HepG2 (cell line): ENCODE results near the gene CTNNBIP1. TPM values are rescaled to one million over a fixed set of nuclear protein-coding genes. Genes with fewer than 3 reads are reported as not detected.
A peak's percentile ranks its signal among the peaks of the same experiment; 100 is the strongest.

ENCODE experiments used
- ARNT2 ChIP-seq: sonication (generic); formaldehyde crosslinking; IDR thresholded peaks from 2 replicates; pipeline ENCODE4 v1.8.0; 2022; ENCODE audit warnings: mild to moderate bottlenecking, low read depth, missing genetic modification reagents, moderate library complexity
- HNF1A ChIP-seq, 2 experiments: sonication (generic) in 1 of 2; formaldehyde crosslinking in 1 of 2; IDR thresholded peaks; 2 replicates each; pipeline versions ENCODE4 v1.4.0 to v1.6.1; 2016 to 2020; ENCODE audit warnings: borderline replicate concordance in 1 of 2, low read depth in 1 of 2, mild to moderate bottlenecking in 1 of 2, missing genetic modification reagents in 1 of 2
- HNF4G ChIP-seq, 2 experiments: sonication (generic) in 1 of 2; formaldehyde crosslinking in 1 of 2; IDR thresholded peaks; 2 replicates each; pipeline versions ENCODE4 v1.4.0 to v1.6.1; 2011 to 2020; ENCODE audit warnings: borderline replicate concordance in 2 of 2, low read depth in 2 of 2, mild to moderate bottlenecking in 2 of 2, low read length in 1 of 2, missing genetic modification reagents in 1 of 2, moderate library complexity in 1 of 2
- ISL2 ChIP-seq: sonication (generic); formaldehyde crosslinking; IDR thresholded peaks from 2 replicates; pipeline ENCODE4 v1.5.0; 2020; ENCODE audit warnings: missing genetic modification reagents
- MYNN ChIP-seq: sonication (generic); formaldehyde crosslinking; IDR thresholded peaks from 2 replicates; pipeline ENCODE4 v1.4.0; 2020; ENCODE audit warnings: mild to moderate bottlenecking, low read depth, missing genetic modification reagents
- PRPF4 ChIP-seq: fragments of 200-400 bp; formaldehyde crosslinking; IDR thresholded peaks from 2 replicates; pipeline ENCODE4 v1.6.1; 2016; ENCODE audit warnings: low read length, low read depth; ENCODE audit not compliant: poor library complexity, severe bottlenecking
- SP5 ChIP-seq: IDR thresholded peaks from 2 replicates; pipeline ENCODE4 v1.6.1; 2016; ENCODE audit warnings: low read depth, borderline replicate concordance
- SRY ChIP-seq: sonication (generic); formaldehyde crosslinking; IDR thresholded peaks from 2 replicates; pipeline ENCODE4 v1.8.0; 2022; ENCODE audit warnings: mild to moderate bottlenecking, missing genetic modification reagents
- STAG1 ChIP-seq: sonication (generic); formaldehyde crosslinking; IDR thresholded peaks from 2 replicates; pipeline ENCODE4 v1.4.0; 2020; ENCODE audit warnings: missing genetic modification reagents
- THAP8 ChIP-seq: sonication (generic); formaldehyde crosslinking; IDR thresholded peaks from 2 replicates; pipeline ENCODE4 v1.5.1; 2020; ENCODE audit warnings: missing genetic modification reagents, mild to moderate bottlenecking, borderline replicate concordance
- ZEB1 ChIP-seq: IDR thresholded peaks from 2 replicates; pipeline ENCODE4 v1.6.1; 2012; ENCODE audit warnings: mild to moderate bottlenecking, low read depth, inconsistent platforms; ENCODE audit not compliant: insufficient replicate concordance
- ZNF143 ChIP-seq: sonication (generic); formaldehyde crosslinking; IDR thresholded peaks from 2 replicates; pipeline ENCODE4 v1.4.0; 2020; ENCODE audit warnings: missing genetic modification reagents
- ZNF253 ChIP-seq: sonication (generic); formaldehyde crosslinking; IDR thresholded peaks from 2 replicates; pipeline ENCODE4 v1.8.0; 2022; ENCODE audit warnings: mild to moderate bottlenecking, missing genetic modification reagents, borderline replicate concordance
- ZNF646 ChIP-seq: sonication (generic); formaldehyde crosslinking; IDR thresholded peaks from 2 replicates; pipeline ENCODE4 v1.9.0; 2021; ENCODE audit warnings: mild to moderate bottlenecking, missing genetic modification reagents
- ZSCAN22 ChIP-seq: sonication (generic); formaldehyde crosslinking; IDR thresholded peaks from 2 replicates; pipeline ENCODE4 v1.4.0; 2020; ENCODE audit warnings: mild to moderate bottlenecking, missing genetic modification reagents
- ZSCAN29 ChIP-seq: sonication (generic); formaldehyde crosslinking; conservative IDR thresholded peaks from 2 replicates; pipeline ENCODE4 v1.4.0; 2020; ENCODE audit warnings: mild to moderate bottlenecking, missing genetic modification reagents
- polyA plus RNA-seq, 8 experiments: library from polyadenylated mRNA; depleted of rRNA in 3 of 8; stranded (reverse) in 7 of 8; unstranded in 1 of 8; fragments of >200 nt; fragmentation: Illumina TruSeq in 4 of 8; extraction: Trizol in 4 of 8; gene quantifications; 2 replicates each; pipeline versions ENCODE4 v1.2.1 to v1.2.3, GENCODE V29; 2011 to 2016; ENCODE audit warnings: low read depth in 4 of 8, missing spikeins in 1 of 8, mixed read lengths in 1 of 8; ENCODE audit not compliant: insufficient read depth in 1 of 8
- total RNA-seq, 5 experiments: library from RNA; depleted of rRNA; stranded (reverse); fragments of >200 nt; fragmentation: Illumina TruSeq; extraction: Trizol; gene quantifications; 2 replicates each; pipeline ENCODE4 v1.2.3, GENCODE V29; 2016; ENCODE audit warnings: low read depth in 1 of 5

The CTNNBIP1 gene
- total and polyA plus RNA-seq, 2 of the 13 experiments (the other 11 are each of a cell fraction or from before 2014, with no cell fraction given), result 71.7 to 83.0 TPM

GRCh38 chr1:9912264-9912936 is 2.3 kb upstream of the CTNNBIP1 start (continued):
- no peak for TF ChIP-seq ZNF646
- TF ChIP-seq SP5 (CRISPR knock-in tag), result peak; percentile 33; the same call in 1 of the 2 replicates
- 0 out of 2 replicates have a peak, but pooled peaks have one; percentile 25 for TF ChIP-seq ISL2
- 0 out of 2 replicates have a peak, but pooled peaks have one; percentile 51 for TF ChIP-seq SRY (CRISPR knock-in tag)
- no peak for TF ChIP-seq PRPF4
- TF ChIP-seq ZSCAN29, result no peak
- no peak for TF ChIP-seq STAG1 (CRISPR knock-in tag)
- no peak for TF ChIP-seq ZSCAN22 (CRISPR knock-in tag)
- no peak for TF ChIP-seq ZNF253 (CRISPR knock-in tag)
- TF ChIP-seq ZNF143 (CRISPR knock-in tag), result no peak
- 0 out of 2 replicates have a peak, but pooled peaks have one; percentile 19 for TF ChIP-seq HNF1A (IDR thresholded peaks at IDR 0.05; ENCODE audit: low read depth)
- no peak for TF ChIP-seq HNF1A (CRISPR knock-in tag; IDR thresholded peaks at IDR 0.05; ENCODE audit: borderline replicate concordance)
- TF ChIP-seq MYNN, result 0 out of 2 replicates have a peak, but pooled peaks have one; percentile 34
- TF ChIP-seq ZEB1, result peak; percentile 68
- 0 out of 2 replicates have a peak, but pooled peaks have one; percentile 19 for TF ChIP-seq HNF4G (IDR thresholded peaks at IDR 0.05; ENCODE audit: borderline replicate concordance, low read depth, low read length)
- no peak for TF ChIP-seq HNF4G (CRISPR knock-in tag; IDR thresholded peaks at IDR 0.05; ENCODE audit: borderline replicate concordance, low read depth)
- TF ChIP-seq THAP8, result no peak
- peak; percentile 36; the same call in 1 of the 2 replicates for TF ChIP-seq ARNT2 (CRISPR knock-in tag)
